Measurements from ENCODE around the gene ABLIM1. TPM values are rescaled to one million over a fixed set of nuclear protein-coding genes. Genes with fewer than 3 reads are reported as not detected.

Gene ABLIM1
- total and polyA plus RNA-seq, 2 of the 4 experiments (the other 2 are of a cell fraction), result 7.7 to 9.9 TPM

DNA sequence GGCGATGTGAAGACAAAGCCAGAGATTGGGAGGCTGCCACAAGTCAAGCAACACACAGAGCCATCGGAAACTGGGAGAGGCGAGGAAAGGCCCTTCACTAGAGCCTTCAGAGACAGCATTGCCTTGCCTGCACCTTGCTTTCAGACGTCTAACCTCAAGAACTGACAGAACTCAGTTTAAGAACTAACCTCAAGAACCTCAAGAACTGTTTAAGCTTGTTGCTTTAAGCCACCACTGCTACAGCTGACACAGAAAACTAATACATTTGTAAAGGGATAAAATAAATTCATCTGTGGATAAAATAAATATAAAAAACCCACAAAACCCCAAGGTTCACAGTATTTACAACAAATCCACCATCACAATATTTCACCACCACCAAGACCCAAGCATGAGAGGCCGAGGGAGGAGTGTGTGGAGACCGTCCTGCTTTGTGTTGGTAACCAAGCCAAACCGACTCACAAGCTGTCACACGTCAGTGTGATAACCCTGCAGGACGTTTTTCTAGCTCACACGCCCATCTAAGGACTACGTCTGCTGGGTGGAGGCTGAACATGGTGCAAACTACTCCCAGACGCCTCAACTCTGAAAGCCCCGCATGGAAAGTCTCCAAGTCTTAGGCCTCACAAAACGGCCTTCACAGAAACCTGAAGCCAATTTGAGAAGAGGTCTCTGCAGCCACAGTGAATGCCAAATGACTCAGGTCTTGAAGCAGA is 116.8 kb downstream of the ABLIM1 start:
- Histone ChIP-seq H3K4me2 (ENCODE audit: low read depth, low read length) (0 out of 2 replicates have a peak overlapping the region, but pooled peaks have one; percentile 1), H3K27me3 (ENCODE audit: control insufficient read depth, insufficient read depth, low read length) (peaks cover 39% of the 10 kb centered on the region), H3K79me1 (ENCODE audit: low read depth in 1 of 2, low read length in 2 of 2) (no peaks in the 10 kb centered on the region), H3K9me3 (ENCODE audit: control insufficient read depth, insufficient read depth, low read length) (peaks cover 4% of the 10 kb centered on the region), H3K4me1 (ENCODE audit: control insufficient read depth, insufficient read depth, low read length) (peaks cover 6% of the 10 kb centered on the region), H3K9me1 (ENCODE audit: insufficient read depth, low read length) (no peaks in the 10 kb centered on the region), H3K18ac (ENCODE audit: low read depth, low read length) (no peak overlapping the region), H3K27ac (ENCODE audit: insufficient read depth, low read length) (no peak overlapping the region), H3K9ac (ENCODE audit: low read depth, low read length) (no peak overlapping the region), H4K91ac (ENCODE audit: insufficient read depth, low read depth, low read length) (no peak overlapping the region), H3K4me3 (ENCODE audit: insufficient read depth, low read depth, low read length) (no peak overlapping the region), H2BK120ac (ENCODE audit: low read depth, low read length) (no peak overlapping the region), H4K5ac (ENCODE audit: low read depth, low read length) (no peak overlapping the region), H3K36me3 (ENCODE audit: control insufficient read depth, insufficient read depth, low read length) (no peaks in the 10 kb centered on the region), H2BK20ac (ENCODE audit: low read depth, low read length) (no peak overlapping the region), H3K4ac (ENCODE audit: low read depth, low read length) (no peak overlapping the region), H4K8ac (ENCODE audit: low read depth in 2 of 2, low read length in 2 of 2) (no peak overlapping the region), H2AFZ (replicated peaks; ENCODE audit: low read length, poor library complexity) (peak overlapping the region; percentile 16), H2AK5ac (ENCODE audit: low read depth, low read length) (no peak overlapping the region), H3K56ac (ENCODE audit: extremely low read depth, insufficient read depth, low read length) (no peak overlapping the region), H2BK5ac (ENCODE audit: low read depth, low read length, poor library complexity, severe bottlenecking) (no peak overlapping the region), H4K20me1 (ENCODE audit: insufficient read depth, low read length) (peaks cover 12% of the 10 kb centered on the region; the same call in 1 of the 2 replicates), H3K14ac (replicated peaks; ENCODE audit: low read depth, low read length) (no peak overlapping the region), H3K23ac (ENCODE audit: low read depth, low read length) (no peak overlapping the region), H2BK15ac (ENCODE audit: low read depth, low read length) (no peak overlapping the region), H2AK9ac (replicated peaks; ENCODE audit: low read depth, low read length, poor library complexity) (no peak overlapping the region)
- BruUV-seq (replicated peaks), result no TSS peak
- WGBS, 2 experiments (ENCODE audit: extremely low coverage in 2 of 2, insufficient read length in 1 of 2), result no CpG with 5 or more reads among the region's 14 CpGs
- dilution Hi-C loops (cut with HindIII; ENCODE audit: low sequenced_read_pairs, unreplicated experiment) (no loop called here), in situ Hi-C loops (cut with MboI; ENCODE audit: low sequenced_read_pairs) (no loop called here), intact Hi-C loops (cut with micrococcal nuclease) (loop anchor here (2.0 kb wide), 1 partner anchor 236 kb away; no protein-coding TSS in a partner anchor)
- ATAC-seq (ENCODE audit: low read depth), result peak; percentile 87
- peak; percentile 28; the same call in 1 of the 2 replicates for TF ChIP-seq MXI1 (IDR thresholded peaks at IDR 0.05; ENCODE audit: borderline replicate concordance, low read depth, low read length)
- TF ChIP-seq BHLHE40 (IDR thresholded peaks at IDR 0.05; ENCODE audit: low read depth, low read length), result peak; percentile 28; the same call in 1 of the 2 replicates
- peak; percentile 15; the same call in 1 of the 2 replicates for TF ChIP-seq MAZ (IDR thresholded peaks at IDR 0.05; ENCODE audit: borderline replicate concordance, low read depth, low read length)
- TF ChIP-seq, protein P1, sequence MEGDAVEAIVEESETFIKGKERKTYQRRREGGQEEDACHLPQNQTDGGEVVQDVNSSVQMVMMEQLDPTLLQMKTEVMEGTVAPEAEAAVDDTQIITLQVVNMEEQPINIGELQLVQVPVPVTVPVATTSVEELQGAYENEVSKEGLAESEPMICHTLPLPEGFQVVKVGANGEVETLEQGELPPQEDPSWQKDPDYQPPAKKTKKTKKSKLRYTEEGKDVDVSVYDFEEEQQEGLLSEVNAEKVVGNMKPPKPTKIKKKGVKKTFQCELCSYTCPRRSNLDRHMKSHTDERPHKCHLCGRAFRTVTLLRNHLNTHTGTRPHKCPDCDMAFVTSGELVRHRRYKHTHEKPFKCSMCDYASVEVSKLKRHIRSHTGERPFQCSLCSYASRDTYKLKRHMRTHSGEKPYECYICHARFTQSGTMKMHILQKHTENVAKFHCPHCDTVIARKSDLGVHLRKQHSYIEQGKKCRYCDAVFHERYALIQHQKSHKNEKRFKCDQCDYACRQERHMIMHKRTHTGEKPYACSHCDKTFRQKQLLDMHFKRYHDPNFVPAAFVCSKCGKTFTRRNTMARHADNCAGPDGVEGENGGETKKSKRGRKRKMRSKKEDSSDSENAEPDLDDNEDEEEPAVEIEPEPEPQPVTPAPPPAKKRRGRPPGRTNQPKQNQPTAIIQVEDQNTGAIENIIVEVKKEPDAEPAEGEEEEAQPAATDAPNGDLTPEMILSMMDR (conservative IDR thresholded peaks at IDR 0.05; ENCODE audit: low read depth, low read length), result no peak
- TF ChIP-seq CEBPB (IDR thresholded peaks at IDR 0.05; ENCODE audit: low read depth, low read length), result no peak; the same call in 1 of the 2 replicates
- TF ChIP-seq, protein P2, sequence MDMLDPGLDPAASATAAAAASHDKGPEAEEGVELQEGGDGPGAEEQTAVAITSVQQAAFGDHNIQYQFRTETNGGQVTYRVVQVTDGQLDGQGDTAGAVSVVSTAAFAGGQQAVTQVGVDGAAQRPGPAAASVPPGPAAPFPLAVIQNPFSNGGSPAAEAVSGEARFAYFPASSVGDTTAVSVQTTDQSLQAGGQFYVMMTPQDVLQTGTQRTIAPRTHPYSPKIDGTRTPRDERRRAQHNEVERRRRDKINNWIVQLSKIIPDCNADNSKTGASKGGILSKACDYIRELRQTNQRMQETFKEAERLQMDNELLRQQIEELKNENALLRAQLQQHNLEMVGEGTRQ (IDR thresholded peaks at IDR 0.05; ENCODE audit: low read depth, low read length), result no peak
- TF ChIP-seq RAD21 (IDR thresholded peaks at IDR 0.05; ENCODE audit: low read length), result no peak
- POLR2A ChIA-PET (ENCODE audit: unreplicated experiment), result no interaction called here
- DNase-seq, result peak; percentile 91
- CTCF ChIA-PET, result interaction anchor here (0.6 to 0.8 kb wide), 2 partner anchors 70 to 249 kb away, joined by 3 read pairs; no protein-coding TSS in a partner anchor

Data from IMR-90 (cell line).